ENCODE measurements around the gene BABAM1.

DNA sequence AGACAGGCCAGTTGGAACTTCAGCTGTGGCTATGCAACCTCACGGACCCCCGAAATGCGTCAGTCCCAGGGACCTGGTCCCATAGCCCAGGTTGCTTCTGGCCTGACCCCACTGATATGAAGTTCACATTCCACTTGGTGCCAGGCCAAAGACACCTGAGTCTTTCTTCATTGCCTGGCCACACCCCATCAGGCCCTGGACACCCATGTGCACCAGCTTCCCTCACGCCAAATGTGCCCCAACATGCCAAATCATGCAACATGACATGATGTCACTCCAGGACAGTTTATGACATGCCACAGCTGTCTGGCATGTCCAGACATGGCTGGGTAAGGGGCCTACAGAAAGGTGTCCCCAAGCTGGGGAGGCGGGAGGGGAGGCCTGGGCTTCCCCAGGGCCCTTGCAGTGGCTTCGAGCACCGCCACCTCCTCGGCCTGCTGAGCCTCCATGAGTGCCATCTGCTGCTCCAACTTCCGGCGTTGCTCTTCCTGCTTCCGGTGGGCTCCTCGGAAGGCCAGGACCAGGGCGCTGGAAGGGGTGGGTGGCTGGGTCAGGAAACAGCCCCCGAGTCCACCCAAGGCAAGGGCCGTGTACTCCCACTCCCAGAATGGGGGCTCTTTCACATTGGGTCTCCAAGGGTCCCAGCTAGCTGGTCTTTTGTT lies 17.2 kb upstream of the BABAM1 start:
- TF ChIP-seq, protein P1, sequence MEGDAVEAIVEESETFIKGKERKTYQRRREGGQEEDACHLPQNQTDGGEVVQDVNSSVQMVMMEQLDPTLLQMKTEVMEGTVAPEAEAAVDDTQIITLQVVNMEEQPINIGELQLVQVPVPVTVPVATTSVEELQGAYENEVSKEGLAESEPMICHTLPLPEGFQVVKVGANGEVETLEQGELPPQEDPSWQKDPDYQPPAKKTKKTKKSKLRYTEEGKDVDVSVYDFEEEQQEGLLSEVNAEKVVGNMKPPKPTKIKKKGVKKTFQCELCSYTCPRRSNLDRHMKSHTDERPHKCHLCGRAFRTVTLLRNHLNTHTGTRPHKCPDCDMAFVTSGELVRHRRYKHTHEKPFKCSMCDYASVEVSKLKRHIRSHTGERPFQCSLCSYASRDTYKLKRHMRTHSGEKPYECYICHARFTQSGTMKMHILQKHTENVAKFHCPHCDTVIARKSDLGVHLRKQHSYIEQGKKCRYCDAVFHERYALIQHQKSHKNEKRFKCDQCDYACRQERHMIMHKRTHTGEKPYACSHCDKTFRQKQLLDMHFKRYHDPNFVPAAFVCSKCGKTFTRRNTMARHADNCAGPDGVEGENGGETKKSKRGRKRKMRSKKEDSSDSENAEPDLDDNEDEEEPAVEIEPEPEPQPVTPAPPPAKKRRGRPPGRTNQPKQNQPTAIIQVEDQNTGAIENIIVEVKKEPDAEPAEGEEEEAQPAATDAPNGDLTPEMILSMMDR (IDR thresholded peaks at IDR 0.05), result no peak
- TF ChIP-seq POLR2A (IDR thresholded peaks at IDR 0.05) (no peak), EP300 (IDR thresholded peaks at IDR 0.05) (no peak)
